Neural cell (in vitro differentiated cells): ENCODE results near the gene S100P. TPM values are rescaled to one million over a fixed set of nuclear protein-coding genes. Genes with fewer than 3 reads are reported as not detected.

Source experiments
- H2AFZ ChIP-seq: fragments of 200-600, 300-800 bp; sonication (generic), shearing (Covaris generic); 2 replicates; pipeline ENCODE4 v1.6.0; 2014; ENCODE audit warnings: low read depth, mild to moderate bottlenecking, antibody characterized with exemption, low read length, moderate library complexity
- H3F3A ChIP-seq: fragments of 200-600 bp; shearing (Covaris generic); 2 replicates; pipeline ENCODE4 v1.6.1; 2016; ENCODE audit warnings: mild to moderate bottlenecking, moderate library complexity, mixed read lengths, antibody characterized with exemption, low read length; ENCODE audit not compliant: insufficient read depth, poor library complexity, severe bottlenecking
- H3K27ac ChIP-seq: fragments of 200-600, 300-800 bp; sonication (generic), shearing (Covaris generic); 2 replicates; pipeline ENCODE4 v1.5.1; 2014; ENCODE audit warnings: mild to moderate bottlenecking, low read length, moderate library complexity
- H3K27me3 ChIP-seq: fragments of 300-800, 200-600 bp; sonication (generic), shearing (Covaris generic); 2 replicates; pipeline ENCODE4 v1.6.0; 2014; ENCODE audit warnings: mild to moderate bottlenecking, low read depth, low read length, moderate library complexity; ENCODE audit not compliant: insufficient read depth
- H3K36me3 ChIP-seq: fragments of 300-800, 200-600 bp; sonication (generic), shearing (Covaris generic); 2 replicates; pipeline ENCODE4 v1.5.1; 2014; ENCODE audit warnings: mild to moderate bottlenecking, antibody characterized with exemption, low read length, moderate library complexity; ENCODE audit not compliant: insufficient read depth
- H3K4me2 ChIP-seq: fragments of 300-800, 200-600 bp; sonication (generic), shearing (Covaris generic); 2 replicates; pipeline ENCODE4 v1.6.0; 2014; ENCODE audit warnings: mild to moderate bottlenecking, low read length
- H3K4me3 ChIP-seq: fragments of 300-800, 200-600 bp; sonication (generic), shearing (Covaris generic); 2 replicates; pipeline ENCODE4 v1.5.1; 2014; ENCODE audit warnings: mild to moderate bottlenecking, low read length, moderate library complexity
- H3K79me2 ChIP-seq: fragments of 200-600 bp; shearing (Covaris generic); replicated peaks from 2 replicates; pipeline ENCODE4 v1.6.0; 2014; ENCODE audit warnings: mild to moderate bottlenecking, low read length, moderate library complexity; ENCODE audit not compliant: insufficient read depth
- H3K9ac ChIP-seq: fragments of 300-800, 200-600 bp; sonication (generic), shearing (Covaris generic); 2 replicates; pipeline ENCODE4 v1.6.1; 2016; ENCODE audit warnings: mild to moderate bottlenecking, low read length, mixed read lengths
- H3K9me2 ChIP-seq: fragments of 200-600 bp; shearing (Covaris generic); 2 replicates; pipeline ENCODE4 v1.6.1; 2016; ENCODE audit warnings: mild to moderate bottlenecking, low read length, mixed read lengths; ENCODE audit not compliant: insufficient read depth
- H3K9me3 ChIP-seq: fragments of 200-600, 300-800 bp; sonication (generic), shearing (Covaris generic); 2 replicates; pipeline ENCODE4 v1.6.1; 2016; ENCODE audit warnings: mild to moderate bottlenecking, mixed run types, low read length, moderate library complexity, mixed read lengths
- H4K20me1 ChIP-seq: fragments of 200-600 bp; shearing (Covaris generic); 2 replicates; pipeline ENCODE4 v1.6.1; 2016; ENCODE audit warnings: mild to moderate bottlenecking, mixed run types; ENCODE audit not compliant: insufficient read depth
- EP300 ChIP-seq: fragments of 450-650 bp; conservative IDR thresholded peaks from 2 replicates; pipeline ENCODE4 v1.6.1; 2014; ENCODE audit warnings: antibody characterized with exemption, mild to moderate bottlenecking, moderate library complexity; ENCODE audit not compliant: poor library complexity, severe bottlenecking
- EZH2 ChIP-seq: fragments of 200-600, 300-800 bp; shearing (Covaris generic), sonication (generic); IDR thresholded peaks from 2 replicates; pipeline ENCODE4 v1.6.1; 2014; ENCODE audit warnings: antibody characterized with exemption, low read length, borderline replicate concordance, mild to moderate bottlenecking; ENCODE audit not compliant: insufficient read depth, poor library complexity, severe bottlenecking
- MXI1 ChIP-seq: fragments of 450-650 bp; conservative IDR thresholded peaks from 2 replicates; pipeline ENCODE4 v1.6.1; 2014; ENCODE audit warnings: antibody characterized with exemption, mild to moderate bottlenecking; ENCODE audit not compliant: poor library complexity, severe bottlenecking
- POLR2AphosphoS5 ChIP-seq: IDR thresholded peaks from 2 replicates; pipeline ENCODE4 v1.6.1; 2012
- RAD21 ChIP-seq: fragments of 450-650 bp; conservative IDR thresholded peaks from 2 replicates; pipeline ENCODE4 v1.6.1; 2014; ENCODE audit warnings: antibody characterized with exemption, mild to moderate bottlenecking, moderate library complexity
- REST ChIP-seq: IDR thresholded peaks from 2 replicates; pipeline ENCODE4 v1.6.1; 2012; ENCODE audit warnings: borderline replicate concordance
- SMC3 ChIP-seq: fragments of 450-650 bp; conservative IDR thresholded peaks from 2 replicates; pipeline ENCODE4 v1.6.1; 2014; ENCODE audit warnings: antibody characterized with exemption, mild to moderate bottlenecking, moderate library complexity; ENCODE audit not compliant: poor library complexity
- TAF1 ChIP-seq: IDR thresholded peaks from 2 replicates; pipeline ENCODE4 v1.6.1; 2012; ENCODE audit warnings: low read depth
- polyA plus RNA-seq: library from polyadenylated mRNA; depleted of rRNA; stranded (reverse); fragments of >200 nt; gene quantifications from 2 replicates; pipeline ENCODE4 v1.2.3, GENCODE V29; 2014
- TF ChIP-seq, protein P1 (sequence below): fragments of 450-650 bp; IDR thresholded peaks from 2 replicates; pipeline ENCODE4 v1.5.1; 2014; ENCODE audit warnings: antibody characterized with exemption, mild to moderate bottlenecking, moderate library complexity; ENCODE audit not compliant: poor library complexity, severe bottlenecking

The S100P gene
- polyA plus RNA-seq, 1 donor from 2014 or later, result not detected

- Histone ChIP-seq H3K9me2 (no peaks in the 10 kb centered on the region), H3K36me3 (no peaks in the 10 kb centered on the region), H2AFZ (no peak overlapping the region), H3K79me2 (peaks cover 21% of the 10 kb centered on the region), H4K20me1 (no peaks in the 10 kb centered on the region), H3F3A (peaks cover 10% of the 10 kb centered on the region), H3K9me3 (no peaks in the 10 kb centered on the region), H3K9ac (no peak overlapping the region), H3K4me3 (no peak overlapping the region), H3K27ac (no peak overlapping the region), H3K27me3 (no peaks in the 10 kb centered on the region), H3K4me2 (no peak overlapping the region)
- TF ChIP-seq RAD21 (no peak), EZH2 (no peak), SMC3 (no peak), POLR2AphosphoS5 (no peak), EP300 (no peak), REST (no peak), TAF1 (no peak), MXI1 (no peak)
- TF ChIP-seq, protein P1, sequence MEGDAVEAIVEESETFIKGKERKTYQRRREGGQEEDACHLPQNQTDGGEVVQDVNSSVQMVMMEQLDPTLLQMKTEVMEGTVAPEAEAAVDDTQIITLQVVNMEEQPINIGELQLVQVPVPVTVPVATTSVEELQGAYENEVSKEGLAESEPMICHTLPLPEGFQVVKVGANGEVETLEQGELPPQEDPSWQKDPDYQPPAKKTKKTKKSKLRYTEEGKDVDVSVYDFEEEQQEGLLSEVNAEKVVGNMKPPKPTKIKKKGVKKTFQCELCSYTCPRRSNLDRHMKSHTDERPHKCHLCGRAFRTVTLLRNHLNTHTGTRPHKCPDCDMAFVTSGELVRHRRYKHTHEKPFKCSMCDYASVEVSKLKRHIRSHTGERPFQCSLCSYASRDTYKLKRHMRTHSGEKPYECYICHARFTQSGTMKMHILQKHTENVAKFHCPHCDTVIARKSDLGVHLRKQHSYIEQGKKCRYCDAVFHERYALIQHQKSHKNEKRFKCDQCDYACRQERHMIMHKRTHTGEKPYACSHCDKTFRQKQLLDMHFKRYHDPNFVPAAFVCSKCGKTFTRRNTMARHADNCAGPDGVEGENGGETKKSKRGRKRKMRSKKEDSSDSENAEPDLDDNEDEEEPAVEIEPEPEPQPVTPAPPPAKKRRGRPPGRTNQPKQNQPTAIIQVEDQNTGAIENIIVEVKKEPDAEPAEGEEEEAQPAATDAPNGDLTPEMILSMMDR, result no peak
Observed at GRCh38 chr4:6714954-6715353, 21.3 kb downstream of the S100P start.

DNA sequence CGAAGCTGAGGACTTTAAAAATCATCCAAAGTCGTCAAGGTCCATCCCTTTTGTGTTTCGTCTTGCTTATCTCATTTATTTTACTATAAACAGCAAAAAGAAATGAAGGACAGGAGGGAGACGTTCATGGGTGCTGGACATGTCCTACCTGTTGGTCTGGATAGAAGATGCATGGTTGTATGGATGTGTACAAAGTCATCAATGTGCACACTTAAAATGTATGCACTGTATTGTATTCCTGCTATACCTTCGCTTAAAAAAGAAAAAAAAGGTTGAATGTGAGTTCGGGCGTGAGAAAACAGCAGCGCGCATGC is 22.0 kb downstream of the S100P start:
- H3K36me3 ChIP-seq, result no peaks in the 10 kb centered on the region
- H3K4me2 ChIP-seq, result peak overlapping the region; percentile 86
- peaks cover 21% of the 10 kb centered on the region for H3K79me2 ChIP-seq
- H3K27me3 ChIP-seq, result no peaks in the 10 kb centered on the region
- peak overlapping the region; percentile 84 for H2AFZ ChIP-seq
- peaks cover 4% of the 10 kb centered on the region for H3F3A ChIP-seq
- H3K9me3 ChIP-seq, result no peaks in the 10 kb centered on the region
- H4K20me1 ChIP-seq, result no peaks in the 10 kb centered on the region
- H3K9ac ChIP-seq, result peak overlapping the region; percentile 90
- peak overlapping the region; percentile 85 for H3K27ac ChIP-seq
- H3K4me3 ChIP-seq, result peak overlapping the region; percentile 99
- H3K9me2 ChIP-seq, result no peaks in the 10 kb centered on the region
- TF ChIP-seq SMC3 (no peak), EP300 (no peak), POLR2AphosphoS5 (no peak), EZH2 (no peak), REST (no peak), TAF1 (no peak), MXI1 (no peak), RAD21 (no peak)
- TF ChIP-seq, protein P1, result no peak
